Measurements from ENCODE around the gene CCDC33. TPM values are rescaled to one million over a fixed set of nuclear protein-coding genes. Genes with fewer than 3 reads are reported as not detected.

CCDC33 gene
- total RNA-seq, 1 donor from 2014 or later = 0.25 TPM

DNA sequence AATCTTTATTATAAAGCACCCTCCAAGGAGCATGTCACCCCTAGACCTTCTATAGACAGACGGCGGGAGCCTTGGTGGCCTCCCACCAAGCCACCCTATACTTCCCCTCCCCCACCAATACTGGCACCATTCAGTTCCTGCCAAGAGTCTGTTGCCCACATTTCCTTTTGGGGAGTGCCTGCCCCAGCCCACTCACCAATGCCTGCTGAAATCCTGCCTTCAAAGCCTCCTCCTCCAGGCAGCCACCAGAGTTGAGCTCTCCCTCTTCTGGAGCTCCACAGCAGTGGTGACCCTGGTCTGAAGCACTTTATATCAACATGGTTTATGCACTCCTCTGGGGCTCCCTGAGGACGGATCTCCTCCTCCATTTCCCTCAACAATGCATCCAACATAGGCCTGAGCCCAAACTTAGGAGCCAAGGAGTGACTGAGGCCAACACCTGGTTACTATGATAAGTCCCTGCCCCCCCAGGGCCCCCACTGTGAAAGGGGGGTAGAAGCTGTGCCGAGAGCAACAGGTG, 8.8 kb downstream of the CCDC33 start:
- Histone ChIP-seq H3K4me3 (ENCODE audit: low read depth, low read length) (no peak overlapping the region), H3K27me3 (ENCODE audit: control insufficient read depth, insufficient read depth, low read length) (peaks cover 17% of the 10 kb centered on the region), H3K36me3 (ENCODE audit: control insufficient read depth, insufficient read depth, low read length) (no peaks in the 10 kb centered on the region)
- no peak for DNase-seq (ENCODE audit: low read depth)
- TF ChIP-seq CTCF (IDR thresholded peaks at IDR 0.05; ENCODE audit: insufficient read depth, low read length, poor library complexity, severe bottlenecking) = no peak

- Histone ChIP-seq H3K4me3 (ENCODE audit: low read depth, low read length) (no peak overlapping the region), H3K36me3 (ENCODE audit: control insufficient read depth, insufficient read depth, low read length) (no peaks in the 10 kb centered on the region), H3K27me3 (ENCODE audit: control insufficient read depth, insufficient read depth, low read length) (peaks cover 19% of the 10 kb centered on the region)
- no peak for DNase-seq (ENCODE audit: low read depth)
- no peak for TF ChIP-seq CTCF (IDR thresholded peaks at IDR 0.05; ENCODE audit: insufficient read depth, low read length, poor library complexity, severe bottlenecking)
These were observed 9.3 kb downstream of the CCDC33 start for GRCh38 chr15:74245342-74245931.

GRCh38 chr15:74250266-74250665, 14.1 kb downstream of the CCDC33 start:
- no peaks in the 10 kb centered on the region for H3K36me3 ChIP-seq (ENCODE audit: control insufficient read depth, insufficient read depth, low read length)
- TF ChIP-seq CTCF (IDR thresholded peaks at IDR 0.05; ENCODE audit: insufficient read depth, low read length, poor library complexity, severe bottlenecking) = no peak
- DNase-seq (ENCODE audit: low read depth) = no peak
- H3K4me3 ChIP-seq (ENCODE audit: low read depth, low read length) = no peak overlapping the region
- peaks cover 21% of the 10 kb centered on the region for H3K27me3 ChIP-seq (ENCODE audit: control insufficient read depth, insufficient read depth, low read length)

DNA sequence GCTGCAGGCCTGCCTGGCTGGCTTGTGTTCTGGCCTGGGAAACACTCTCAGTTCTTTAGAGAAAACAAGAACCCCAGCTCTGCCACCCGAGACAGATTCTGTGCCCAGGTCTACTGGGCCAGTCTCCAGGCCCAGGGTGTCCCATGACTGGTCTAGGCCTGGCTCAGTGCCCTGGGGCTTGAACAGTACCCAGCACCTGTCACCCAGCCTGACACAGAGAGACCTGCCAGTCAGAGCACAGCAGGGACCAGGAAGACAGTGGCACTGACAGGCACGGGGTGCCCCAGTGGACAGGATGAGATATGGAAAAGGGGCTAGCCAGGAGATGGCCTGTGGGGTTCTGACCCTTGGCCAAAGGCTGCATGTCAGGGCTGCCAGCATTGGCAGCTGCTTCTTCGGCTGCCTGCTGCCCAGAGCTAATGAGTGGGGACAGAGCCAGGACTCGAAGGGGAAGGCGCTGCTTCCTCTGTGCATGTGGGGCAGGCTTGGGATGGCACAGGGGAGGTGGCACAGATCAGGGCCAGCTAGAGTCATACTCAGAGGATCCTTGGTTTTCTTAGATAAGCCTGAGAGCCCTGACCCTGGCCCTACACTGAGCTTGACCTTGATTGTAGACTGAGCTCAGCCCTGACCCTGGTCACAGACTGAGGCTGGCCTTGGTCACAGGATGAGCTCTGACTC, 15.1 kb downstream of the CCDC33 start:
- no peaks in the 10 kb centered on the region for H3K36me3 ChIP-seq (ENCODE audit: control insufficient read depth, insufficient read depth, low read length)
- DNase-seq (ENCODE audit: low read depth) = no peak
- H3K4me3 ChIP-seq (ENCODE audit: low read depth, low read length) = no peak overlapping the region
- TF ChIP-seq CTCF (IDR thresholded peaks at IDR 0.05; ENCODE audit: insufficient read depth, low read length, poor library complexity, severe bottlenecking) = no peak
- peaks cover 20% of the 10 kb centered on the region for H3K27me3 ChIP-seq (ENCODE audit: control insufficient read depth, insufficient read depth, low read length)

- DNase-seq (ENCODE audit: low read depth) = no peak
- Histone ChIP-seq H3K4me3 (ENCODE audit: low read depth, low read length) (no peak overlapping the region), H3K36me3 (ENCODE audit: control insufficient read depth, insufficient read depth, low read length) (no peaks in the 10 kb centered on the region), H3K27me3 (ENCODE audit: control insufficient read depth, insufficient read depth, low read length) (peaks cover 25% of the 10 kb centered on the region)
- TF ChIP-seq CTCF (IDR thresholded peaks at IDR 0.05; ENCODE audit: insufficient read depth, low read length, poor library complexity, severe bottlenecking) = no peak
These were observed 16.2 kb downstream of the CCDC33 start for GRCh38 chr15:74252291-74252690.
